CD4-positive, CD25-positive, alpha-beta regulatory T cell (primary cell): ENCODE measurements around the gene CSTB. TPM values are rescaled to one million over a fixed set of nuclear protein-coding genes. Genes with fewer than 3 reads are reported as not detected.

Experiments
- ATAC-seq, 2 donors: fragments of 150-1000 bp; cut with Tn5 transposase; one replicate each; pipeline ENCODE4 v1.10.0; 2021; ENCODE audit warnings: low read depth in 2 of 2, moderate number of reproducible peaks in 2 of 2, moderate library complexity in 1 of 2
- DNase-seq, 3 donors: peaks; one replicate each; pipeline versions ENCODE4 v3.0.0 to v3.0.0-alpha.2; 2012 to 2022; ENCODE audit warnings: mixed read lengths in 1 of 3
- H3K27ac ChIP-seq: one replicate; pipeline ENCODE4 v1.7.0; 2013; ENCODE audit warnings: mild to moderate bottlenecking, low read length; ENCODE audit not compliant: insufficient read depth, poor library complexity, severe bottlenecking
- H3K27me3 ChIP-seq: one replicate; pipeline ENCODE4 v1.7.0; 2013; ENCODE audit warnings: low read length; ENCODE audit not compliant: control insufficient read depth, insufficient read depth
- H3K36me3 ChIP-seq: one replicate; pipeline ENCODE4 v1.7.0; 2013; ENCODE audit warnings: mild to moderate bottlenecking, low read length, moderate library complexity; ENCODE audit not compliant: control insufficient read depth, insufficient read depth
- H3K4me1 ChIP-seq: 2 replicates; pipeline ENCODE4 v1.7.0; 2013; ENCODE audit warnings: mild to moderate bottlenecking, low read length; ENCODE audit not compliant: insufficient read depth, control insufficient read depth, poor library complexity, severe bottlenecking
- H3K4me3 ChIP-seq: one replicate; pipeline ENCODE4 v1.7.0; 2013; ENCODE audit warnings: low read depth, mild to moderate bottlenecking, low read length, moderate library complexity
- H3K9me3 ChIP-seq, 2 experiments: 1 replicate in 1 of 2; 2 replicates in 1 of 2; pipeline ENCODE4 v1.7.0; 2013; ENCODE audit warnings: low read length in 2 of 2, mild to moderate bottlenecking in 1 of 2, moderate library complexity in 1 of 2; ENCODE audit not compliant: control insufficient read depth in 2 of 2
- H3K27ac Mint-ChIP-seq, 3 donors: one replicate each; pipeline ENCODE4 v1.8.0; 2020 to 2022; ENCODE audit warnings: mild to moderate bottlenecking in 3 of 3, mixed read lengths in 3 of 3, moderate library complexity in 2 of 3
- H3K27me3 Mint-ChIP-seq: one replicate; pipeline ENCODE4 v1.8.0; 2022; ENCODE audit warnings: mild to moderate bottlenecking, mixed read lengths
- H3K36me3 Mint-ChIP-seq: one replicate; pipeline ENCODE4 v1.8.0; 2020; ENCODE audit warnings: mixed read lengths
- H3K4me1 Mint-ChIP-seq, 4 donors: one replicate each; pipeline ENCODE4 v1.8.0; 2020 to 2022; ENCODE audit warnings: mixed read lengths in 4 of 4, mild to moderate bottlenecking in 1 of 4
- H3K4me3 Mint-ChIP-seq, 4 donors: one replicate each; pipeline ENCODE4 v1.8.0; 2020 to 2022; ENCODE audit warnings: mild to moderate bottlenecking in 4 of 4, mixed read lengths in 4 of 4, moderate library complexity in 3 of 4
- H3K9me3 Mint-ChIP-seq, 7 donors: one replicate each; pipeline ENCODE4 v1.8.0; 2020 to 2022; ENCODE audit warnings: mixed read lengths in 7 of 7, mild to moderate bottlenecking in 3 of 7, moderate library complexity in 2 of 7
- polyA plus RNA-seq, 4 donors: library from polyadenylated mRNA; unstranded; fragments of 300-500 nt; fragmentation: Illumina TruSeq; gene quantifications; one replicate each; pipeline ENCODE4 v1.2.3, GENCODE V29; 2021
- total RNA-seq: library from RNA; stranded (reverse); gene quantifications from one replicate; pipeline ENCODE4 v1.2.3, GENCODE V29; 2022

CSTB gene
- total and polyA plus RNA-seq, 5 donors from 2014 or later, result 24.5 to 138 (median 84.2) TPM

- no peaks in the 10 kb centered on the region for H3K27me3 ChIP-seq
- H3K36me3 ChIP-seq, result no peaks in the 10 kb centered on the region
- no peak overlapping the region for H3K27ac Mint-ChIP-seq
- H3K4me1 Mint-ChIP-seq, result peaks cover 0 to 6% (median 3%) of the 10 kb centered on the region in 4 donors
- no peak overlapping the region for H3K4me3 Mint-ChIP-seq
- peaks cover 10% of the 10 kb centered on the region for H3K4me1 ChIP-seq
- peaks cover 4% of the 10 kb centered on the region for H3K36me3 Mint-ChIP-seq
- DNase-seq (no peak), ATAC-seq (no peak)
- no peaks in the 10 kb centered on the region for H3K27me3 Mint-ChIP-seq
- no peak overlapping the region for H3K4me3 ChIP-seq
- H3K27ac ChIP-seq, result no peak overlapping the region
- H3K9me3 Mint-ChIP-seq, result no peaks in the 10 kb centered on the region
- H3K9me3 ChIP-seq, result no peaks in the 10 kb centered on the region
These were observed 32.3 kb upstream of the CSTB start for GRCh38 chr21:43808367-43808766.

DNA sequence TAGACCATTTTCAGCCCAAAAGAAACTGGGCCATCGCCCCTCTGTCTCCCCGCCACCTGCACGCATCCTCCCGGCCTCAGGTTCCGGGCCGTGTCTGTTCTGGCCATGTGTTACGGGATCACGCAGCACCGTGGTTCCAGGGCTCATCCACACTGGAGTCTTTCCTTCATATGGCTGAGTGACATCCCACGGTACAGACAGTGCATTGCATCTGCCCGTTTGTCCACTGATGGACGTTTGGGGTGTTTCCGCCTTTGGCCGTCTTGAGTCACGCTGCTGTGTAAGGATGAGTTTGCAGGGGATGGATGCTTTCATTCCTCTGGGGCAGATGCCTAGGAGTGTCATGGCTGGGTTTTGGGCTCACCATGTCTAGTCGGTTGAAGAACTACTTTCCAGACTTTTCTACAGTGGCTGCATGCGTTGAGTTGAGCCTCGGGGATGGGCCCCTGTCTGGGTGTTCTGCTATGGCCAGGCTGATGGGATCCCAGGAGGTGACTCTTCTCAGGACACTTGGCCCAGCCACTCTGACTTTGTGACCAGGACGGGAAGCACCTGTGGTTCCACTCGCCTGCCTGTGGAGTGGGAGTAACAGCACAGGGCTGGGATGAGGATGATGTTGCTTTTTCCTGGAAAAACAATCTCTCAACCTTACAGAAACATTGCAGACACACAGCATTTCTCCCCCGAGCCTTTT lies 30.1 kb upstream of the CSTB start:
- no peaks in the 10 kb centered on the region for H3K27me3 Mint-ChIP-seq
- no peak for DNase-seq
- no peaks in the 10 kb centered on the region for H3K9me3 Mint-ChIP-seq
- H3K4me3 Mint-ChIP-seq, result no peak overlapping the region
- Histone ChIP-seq H3K27me3 (no peaks in the 10 kb centered on the region), H3K36me3 (peaks cover 16% of the 10 kb centered on the region), H3K27ac (no peak overlapping the region), H3K4me1 (peaks cover 8% of the 10 kb centered on the region), H3K4me3 (no peak overlapping the region), H3K9me3 (no peaks in the 10 kb centered on the region)
- H3K4me1 Mint-ChIP-seq, result peaks cover 0 to 6% (median 3%) of the 10 kb centered on the region in 4 donors
- peaks cover 8% of the 10 kb centered on the region for H3K36me3 Mint-ChIP-seq
- ATAC-seq, result no peak
- peak overlapping the region in 1 of 3 donors; percentile 42 for H3K27ac Mint-ChIP-seq

- H3K27ac ChIP-seq, result no peak overlapping the region
- no peaks in the 10 kb centered on the region for H3K9me3 Mint-ChIP-seq
- H3K9me3 ChIP-seq, result no peaks in the 10 kb centered on the region
- no peaks in the 10 kb centered on the region for H3K27me3 ChIP-seq
- peak overlapping the region in 1 of 3 donors; percentile 59 for H3K27ac Mint-ChIP-seq
- no peaks in the 10 kb centered on the region for H3K27me3 Mint-ChIP-seq
- H3K4me3 Mint-ChIP-seq, result no peak overlapping the region
- DNase-seq, result no peak
- H3K36me3 ChIP-seq, result peaks cover 24% of the 10 kb centered on the region
- no peaks in the 10 kb centered on the region for H3K4me1 ChIP-seq
- no peak overlapping the region for H3K4me3 ChIP-seq
- peaks cover 14% of the 10 kb centered on the region for H3K36me3 Mint-ChIP-seq
- ATAC-seq, result peak in 1 of 2 donors; percentile 39
- no peaks in the 10 kb centered on the region for H3K4me1 Mint-ChIP-seq
These were observed 29.2 kb upstream of the CSTB start for GRCh38 chr21:43805275-43805800.

GRCh38 chr21:43803558-43804300 lies 27.6 kb upstream of the CSTB start:
- H3K36me3 Mint-ChIP-seq, result peaks cover 18% of the 10 kb centered on the region
- H3K9me3 ChIP-seq, result no peaks in the 10 kb centered on the region

GRCh38 chr21:43802713-43803313 lies 26.7 kb upstream of the CSTB start:
- no peaks in the 10 kb centered on the region for H3K9me3 ChIP-seq
- peaks cover 22% of the 10 kb centered on the region for H3K36me3 Mint-ChIP-seq
- ATAC-seq (no peak), DNase-seq (no peak)
- no peaks in the 10 kb centered on the region for H3K27me3 Mint-ChIP-seq
- peaks cover 42% of the 10 kb centered on the region for H3K36me3 ChIP-seq
- no peaks in the 10 kb centered on the region for H3K9me3 Mint-ChIP-seq
- H3K27ac Mint-ChIP-seq, result peak overlapping the region in 1 of 3 donors; percentile 63
- H3K4me1 ChIP-seq, result no peaks in the 10 kb centered on the region
- H3K4me3 Mint-ChIP-seq, result no peak overlapping the region
- H3K27me3 ChIP-seq, result no peaks in the 10 kb centered on the region
- H3K27ac ChIP-seq, result no peak overlapping the region
- no peak overlapping the region for H3K4me3 ChIP-seq
- H3K4me1 Mint-ChIP-seq, result no peaks in the 10 kb centered on the region

More at GRCh38 chr21:43803558-43804300, 27.6 kb upstream of the CSTB start:
- no peak overlapping the region for H3K4me3 Mint-ChIP-seq
- DNase-seq (no peak), ATAC-seq (no peak)
- H3K27ac Mint-ChIP-seq, result no peak overlapping the region
- no peaks in the 10 kb centered on the region for H3K27me3 ChIP-seq
- H3K27me3 Mint-ChIP-seq, result no peaks in the 10 kb centered on the region
- H3K9me3 Mint-ChIP-seq, result no peaks in the 10 kb centered on the region
- H3K4me1 Mint-ChIP-seq, result no peaks in the 10 kb centered on the region
- no peaks in the 10 kb centered on the region for H3K4me1 ChIP-seq
- no peak overlapping the region for H3K4me3 ChIP-seq
- peaks cover 36% of the 10 kb centered on the region for H3K36me3 ChIP-seq
- H3K27ac ChIP-seq, result no peak overlapping the region

- Mint-ChIP-seq H3K27ac (no peak overlapping the region), H3K36me3 (peaks cover 31% of the 10 kb centered on the region), H3K4me3 (no peak overlapping the region), H3K4me1 (no peaks in the 10 kb centered on the region), H3K27me3 (no peaks in the 10 kb centered on the region), H3K9me3 (no peaks in the 10 kb centered on the region)
- Histone ChIP-seq H3K36me3 (peaks cover 59% of the 10 kb centered on the region), H3K27me3 (no peaks in the 10 kb centered on the region), H3K4me1 (no peaks in the 10 kb centered on the region), H3K9me3 (no peaks in the 10 kb centered on the region), H3K27ac (no peak overlapping the region), H3K4me3 (no peak overlapping the region)
- no peak for ATAC-seq
- DNase-seq, result no peak
These were observed 25.1 kb upstream of the CSTB start for GRCh38 chr21:43801006-43801783.

GRCh38 chr21:43800566-43800965 lies 24.5 kb upstream of the CSTB start:
- Mint-ChIP-seq H3K4me1 (no peaks in the 10 kb centered on the region), H3K27ac (peak overlapping the region in 1 of 3 donors; percentile 72), H3K4me3 (no peak overlapping the region), H3K27me3 (no peaks in the 10 kb centered on the region), H3K36me3 (peaks cover 33% of the 10 kb centered on the region), H3K9me3 (no peaks in the 10 kb centered on the region)
- ATAC-seq (no peak), DNase-seq (no peak)
- H3K4me3 ChIP-seq, result no peak overlapping the region
- H3K27me3 ChIP-seq, result no peaks in the 10 kb centered on the region
- no peaks in the 10 kb centered on the region for H3K9me3 ChIP-seq
- H3K4me1 ChIP-seq, result no peaks in the 10 kb centered on the region
- H3K27ac ChIP-seq, result no peak overlapping the region
- peaks cover 65% of the 10 kb centered on the region for H3K36me3 ChIP-seq
